Mesendoderm (in vitro differentiated cells): ENCODE measurements around the gene CACNA2D4.

Experiments
- DNase-seq: peaks from one replicate; pipeline ENCODE4 v3.0.0; 2013
- H2AK5ac ChIP-seq: 2 replicates; pipeline ENCODE4 v1.6.1; 2013; ENCODE audit warnings: low read length, inconsistent platforms
- H2BK120ac ChIP-seq: 2 replicates; pipeline ENCODE4 v1.6.1; 2013; ENCODE audit warnings: low read depth, mild to moderate bottlenecking, low read length, moderate library complexity, mixed read lengths
- H2BK15ac ChIP-seq: replicated peaks from 2 replicates; pipeline ENCODE4 v1.6.1; 2013; ENCODE audit warnings: low read depth, mild to moderate bottlenecking, moderate library complexity
- H2BK5ac ChIP-seq: 2 replicates; pipeline ENCODE4 v1.6.1; 2013; ENCODE audit warnings: low read length, inconsistent platforms
- H3K18ac ChIP-seq: 2 replicates; pipeline ENCODE4 v1.6.1; 2013; ENCODE audit warnings: mild to moderate bottlenecking, low read length, mixed read lengths
- H3K23ac ChIP-seq: one replicate; pipeline ENCODE4 v1.6.1; 2013; ENCODE audit warnings: low read length
- H3K27ac ChIP-seq: 2 replicates; pipeline ENCODE4 v1.5.1; 2013; ENCODE audit warnings: low read depth, mild to moderate bottlenecking, inconsistent platforms, low read length, moderate library complexity
- H3K27me3 ChIP-seq: 2 replicates; pipeline ENCODE4 v1.6.1; 2013; ENCODE audit warnings: low read length, control low read depth, mild to moderate bottlenecking, inconsistent platforms; ENCODE audit not compliant: insufficient read depth, poor library complexity
- H3K36me3 ChIP-seq: 2 replicates; pipeline ENCODE4 v1.6.1; 2013; ENCODE audit warnings: low read length, inconsistent platforms; ENCODE audit not compliant: control insufficient read depth, insufficient read depth
- H3K4ac ChIP-seq: one replicate; pipeline ENCODE4 v1.6.1; 2013; ENCODE audit warnings: low read depth, mild to moderate bottlenecking, low read length, moderate library complexity
- H3K4me1 ChIP-seq: 2 replicates; pipeline ENCODE4 v1.6.1; 2013; ENCODE audit warnings: low read depth, low read length, inconsistent platforms; ENCODE audit not compliant: control insufficient read depth
- H3K4me2 ChIP-seq: 2 replicates; pipeline ENCODE4 v1.6.1; 2013; ENCODE audit warnings: low read length
- H3K4me3 ChIP-seq: 2 replicates; pipeline ENCODE4 v1.5.1; 2013; ENCODE audit warnings: mild to moderate bottlenecking, low read length
- H3K56ac ChIP-seq: one replicate; pipeline ENCODE4 v1.6.1; 2013; ENCODE audit warnings: low read length
- H3K79me1 ChIP-seq: 2 replicates; pipeline ENCODE4 v1.6.1; 2013; ENCODE audit warnings: low read length, inconsistent platforms
- H3K79me2 ChIP-seq: 2 replicates; pipeline ENCODE4 v1.6.1; 2013; ENCODE audit warnings: mild to moderate bottlenecking, low read length; ENCODE audit not compliant: control insufficient read depth, insufficient read depth
- H3K9ac ChIP-seq: 2 replicates; pipeline ENCODE4 v1.6.1; 2013; ENCODE audit warnings: low read length, inconsistent platforms
- H4K5ac ChIP-seq: one replicate; pipeline ENCODE4 v1.6.1; 2013; ENCODE audit warnings: low read length
- H4K8ac ChIP-seq: one replicate; pipeline ENCODE4 v1.6.1; 2013; ENCODE audit warnings: low read depth, mild to moderate bottlenecking, control low read depth, low read length, moderate library complexity
- WGBS: extraction: QIAGEN DNeasy Blood & Tissue Kit; methylation state at CpG from one replicate; pipeline ENCODE4 v1.1.7; 2013; ENCODE audit warnings: low lambda C conversion rate, missing lambda C conversion rate; ENCODE audit not compliant: insufficient coverage; ENCODE audit errors: extremely low coverage; 5-methylcytosine and 5-hydroxymethylcytosine counted together

The CACNA2D4 gene

DNA sequence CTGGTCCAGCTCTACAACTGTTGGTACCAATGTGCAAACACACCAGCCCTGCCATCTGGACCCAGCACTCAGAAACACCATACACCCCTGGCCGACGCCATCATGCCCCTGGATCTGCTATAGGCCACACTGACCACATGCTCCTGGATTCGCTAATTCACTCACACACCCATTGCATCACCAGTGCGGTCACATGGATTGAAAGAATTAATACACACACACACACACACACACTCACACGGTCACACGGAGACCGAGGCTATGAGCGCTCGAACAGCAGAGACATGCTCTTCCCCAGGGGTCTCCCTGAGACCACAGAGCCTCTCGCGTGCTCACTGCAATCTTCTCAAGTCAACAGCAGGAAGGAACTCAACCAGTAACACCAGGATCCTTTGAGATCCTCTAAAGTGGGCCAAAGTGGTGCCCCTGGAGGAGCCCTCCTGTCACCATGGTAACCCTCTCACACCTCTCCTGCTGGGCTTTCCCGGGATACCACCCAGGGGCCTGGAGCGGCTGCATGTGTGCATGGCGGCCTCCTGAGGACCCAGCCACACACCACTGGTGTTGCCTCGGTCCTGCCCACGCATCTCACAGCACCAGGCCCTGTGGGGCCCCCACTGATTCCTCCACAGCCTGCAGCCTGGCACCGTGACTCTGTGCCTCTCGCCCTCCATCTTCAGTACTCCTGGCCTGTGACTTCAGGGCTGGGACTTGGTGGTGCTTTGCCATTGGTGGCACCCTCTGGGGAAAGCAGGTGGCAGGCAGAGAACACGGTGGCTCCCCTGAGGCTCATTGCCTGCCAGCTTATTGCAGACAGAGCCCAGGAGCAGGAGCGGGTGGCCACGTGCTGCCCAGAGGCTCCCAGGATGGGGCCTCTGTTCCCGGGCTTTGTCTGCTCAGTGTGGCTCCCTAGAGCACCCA lies 83.0 kb downstream of the CACNA2D4 start:
- no CpG with 5 or more reads among the region's 22 CpGs for WGBS
- no peaks in the 10 kb centered on the region for H3K36me3 ChIP-seq

GRCh38 chr12:1834186-1834925 lies 84.1 kb downstream of the CACNA2D4 start:
- no peak overlapping the region for H3K18ac ChIP-seq
- H3K27me3 ChIP-seq, result no peaks in the 10 kb centered on the region
- no peak overlapping the region for H4K8ac ChIP-seq
- no peaks in the 10 kb centered on the region for H3K79me2 ChIP-seq
- H2AK5ac ChIP-seq, result no peak overlapping the region
- H3K4ac ChIP-seq, result no peak overlapping the region
- H4K5ac ChIP-seq, result no peak overlapping the region
- H3K27ac ChIP-seq, result no peak overlapping the region
- H3K4me2 ChIP-seq, result no peak overlapping the region
- WGBS, result no CpG with 5 or more reads among the region's 34 CpGs
- H2BK5ac ChIP-seq, result no peak overlapping the region
- H3K4me3 ChIP-seq, result no peak overlapping the region
- no peak overlapping the region for H2BK120ac ChIP-seq
- no peak for DNase-seq
- peaks cover 1% of the 10 kb centered on the region for H3K4me1 ChIP-seq
- no peak overlapping the region for H3K9ac ChIP-seq
- H3K36me3 ChIP-seq, result no peaks in the 10 kb centered on the region
- H3K56ac ChIP-seq, result no peak overlapping the region
- no peaks in the 10 kb centered on the region for H3K79me1 ChIP-seq
- H2BK15ac ChIP-seq, result no peak overlapping the region
- H3K23ac ChIP-seq, result no peak overlapping the region

More for the DNA sequence above, 83.0 kb downstream of the CACNA2D4 start:
- H3K4me1 ChIP-seq, result peaks cover 1% of the 10 kb centered on the region
- DNase-seq, result no peak
- no peak overlapping the region for H2BK15ac ChIP-seq
- no peaks in the 10 kb centered on the region for H3K79me1 ChIP-seq
- no peak overlapping the region for H3K4me2 ChIP-seq
- H3K18ac ChIP-seq, result no peak overlapping the region
- H4K8ac ChIP-seq, result no peak overlapping the region
- no peak overlapping the region for H2BK120ac ChIP-seq
- H3K56ac ChIP-seq, result no peak overlapping the region
- H3K4ac ChIP-seq, result no peak overlapping the region
- no peak overlapping the region for H3K27ac ChIP-seq
- H4K5ac ChIP-seq, result no peak overlapping the region
- no peak overlapping the region for H3K4me3 ChIP-seq
- no peak overlapping the region for H2AK5ac ChIP-seq
- no peak overlapping the region for H3K23ac ChIP-seq
- H3K9ac ChIP-seq, result no peak overlapping the region
- no peaks in the 10 kb centered on the region for H3K79me2 ChIP-seq
- no peak overlapping the region for H2BK5ac ChIP-seq
- H3K27me3 ChIP-seq, result no peaks in the 10 kb centered on the region

GRCh38 chr12:1833596-1834028 lies 84.8 kb downstream of the CACNA2D4 start:
- Histone ChIP-seq H3K36me3 (no peaks in the 10 kb centered on the region), H3K27ac (no peak overlapping the region), H3K4me1 (peaks cover 1% of the 10 kb centered on the region), H3K9ac (no peak overlapping the region), H3K79me1 (no peaks in the 10 kb centered on the region), H3K23ac (no peak overlapping the region), H4K8ac (no peak overlapping the region), H3K18ac (no peak overlapping the region), H3K27me3 (no peaks in the 10 kb centered on the region), H3K79me2 (no peaks in the 10 kb centered on the region), H3K56ac (no peak overlapping the region), H3K4ac (no peak overlapping the region), H2BK15ac (no peak overlapping the region), H3K4me3 (no peak overlapping the region), H4K5ac (no peak overlapping the region), H2AK5ac (no peak overlapping the region), H3K4me2 (no peak overlapping the region), H2BK120ac (no peak overlapping the region), H2BK5ac (no peak overlapping the region)
- DNase-seq, result no peak
- WGBS, result no CpG with 5 or more reads among the region's 10 CpGs

DNA sequence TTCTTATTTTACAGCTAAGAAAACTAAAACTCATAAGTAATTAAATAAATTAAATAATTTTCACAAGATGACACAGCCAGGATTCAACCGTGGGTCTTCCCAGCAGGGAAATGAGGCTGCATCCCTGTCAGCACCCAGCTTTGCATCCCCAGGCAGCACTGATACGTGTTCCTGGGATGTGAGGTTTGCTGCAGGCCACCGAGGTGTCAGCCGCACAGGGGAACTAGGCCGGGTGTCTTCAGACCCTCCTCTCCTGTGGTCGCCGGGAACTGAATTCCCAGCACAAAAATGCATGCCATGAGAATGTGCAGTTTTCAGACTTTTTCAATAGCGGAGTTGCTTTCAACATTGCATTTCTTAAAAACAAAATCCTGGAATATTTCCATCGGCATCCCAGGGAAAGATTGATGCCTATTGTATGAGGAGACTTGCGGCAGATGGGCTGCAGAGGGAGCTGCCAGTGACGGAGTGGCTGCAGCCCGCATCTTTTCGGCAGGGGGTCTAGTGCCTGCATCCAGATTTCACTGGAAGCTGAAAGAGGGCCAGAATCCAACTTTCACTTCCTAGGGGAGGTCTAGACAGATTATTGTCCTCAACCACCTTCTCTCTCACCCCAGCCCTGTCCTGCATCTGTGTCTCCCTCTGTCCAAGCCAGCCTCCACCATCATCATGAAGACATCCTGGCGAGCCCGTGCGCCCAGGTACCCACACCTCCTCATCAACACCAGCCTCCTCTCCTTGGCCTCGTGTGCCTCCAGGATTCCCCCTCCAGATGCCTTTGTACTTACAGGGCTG lies 85.5 kb downstream of the CACNA2D4 start:
- Histone ChIP-seq H4K5ac (no peak overlapping the region), H2BK120ac (no peak overlapping the region), H3K18ac (no peak overlapping the region), H3K23ac (no peak overlapping the region), H2AK5ac (no peak overlapping the region), H3K36me3 (no peaks in the 10 kb centered on the region), H2BK15ac (no peak overlapping the region), H3K4me1 (peaks cover 1% of the 10 kb centered on the region), H2BK5ac (no peak overlapping the region), H3K27ac (no peak overlapping the region), H3K9ac (no peak overlapping the region), H3K79me1 (no peaks in the 10 kb centered on the region), H3K79me2 (no peaks in the 10 kb centered on the region), H3K56ac (no peak overlapping the region), H3K4me2 (no peak overlapping the region), H4K8ac (no peak overlapping the region), H3K4me3 (no peak overlapping the region), H3K27me3 (no peaks in the 10 kb centered on the region), H3K4ac (no peak overlapping the region)
- DNase-seq, result no peak
- WGBS, result no CpG with 5 or more reads among the region's 17 CpGs

DNA sequence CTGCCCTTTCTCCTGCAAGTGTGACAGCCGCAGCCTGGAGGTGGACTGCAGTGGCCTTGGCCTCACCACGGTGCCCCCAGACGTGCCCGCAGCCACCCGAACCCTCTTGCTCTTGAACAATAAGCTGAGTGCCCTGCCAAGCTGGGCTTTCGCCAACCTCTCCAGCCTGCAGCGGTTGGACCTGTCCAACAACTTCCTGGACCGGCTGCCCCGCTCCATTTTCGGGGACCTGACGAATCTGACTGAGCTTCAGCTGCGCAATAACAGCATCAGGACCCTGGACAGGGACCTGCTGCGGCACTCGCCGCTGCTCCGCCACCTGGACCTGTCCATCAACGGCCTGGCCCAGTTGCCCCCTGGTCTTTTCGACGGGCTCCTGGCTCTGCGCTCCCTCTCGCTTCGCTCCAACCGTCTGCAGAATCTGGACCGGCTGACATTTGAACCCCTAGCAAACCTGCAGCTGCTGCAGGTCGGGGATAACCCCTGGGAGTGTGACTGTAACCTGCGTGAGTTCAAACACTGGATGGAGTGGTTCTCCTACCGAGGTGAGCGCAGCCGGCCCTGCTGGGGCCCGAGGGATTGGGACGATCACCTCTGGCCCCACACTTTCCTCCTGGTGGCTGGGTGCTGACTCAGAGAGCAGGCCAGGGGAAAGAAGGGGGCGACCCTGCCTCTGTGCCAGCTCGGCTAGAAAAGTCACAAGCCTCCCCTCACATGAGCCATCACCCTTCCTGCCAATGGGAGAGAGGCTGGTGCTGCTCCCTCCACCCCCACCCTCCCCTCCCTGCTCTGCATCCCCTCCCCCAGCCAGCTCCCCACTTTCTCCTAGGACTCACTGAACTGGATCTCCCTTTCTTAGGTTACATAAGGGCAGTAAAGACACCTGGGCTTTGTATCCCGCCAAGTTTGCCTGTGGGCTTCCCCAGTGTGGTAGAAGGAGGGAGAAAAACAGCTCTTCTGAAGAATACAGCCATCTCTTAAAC lies 87.2 kb downstream of the CACNA2D4 start:
- Histone ChIP-seq H3K9ac (no peak overlapping the region), H3K18ac (no peak overlapping the region), H2BK120ac (no peak overlapping the region), H3K56ac (no peak overlapping the region), H4K5ac (no peak overlapping the region), H3K27me3 (no peaks in the 10 kb centered on the region), H3K79me2 (no peaks in the 10 kb centered on the region), H3K4ac (no peak overlapping the region), H2BK5ac (no peak overlapping the region), H4K8ac (no peak overlapping the region), H3K4me1 (peaks cover 1% of the 10 kb centered on the region), H3K27ac (no peak overlapping the region), H3K4me2 (no peak overlapping the region), H3K79me1 (no peaks in the 10 kb centered on the region), H3K36me3 (no peaks in the 10 kb centered on the region), H3K23ac (no peak overlapping the region), H3K4me3 (no peak overlapping the region), H2BK15ac (no peak overlapping the region), H2AK5ac (no peak overlapping the region)
- no CpG with 5 or more reads among the region's 34 CpGs for WGBS
- DNase-seq, result peak; percentile 86
